ENCODE results near the gene SFSWAP. TPM values are rescaled to one million over a fixed set of nuclear protein-coding genes. Genes with fewer than 3 reads are reported as not detected.
"Not testable (repeated sequence)": the region's sequence is repeated elsewhere in the genome, so short reads cannot be mapped to it uniquely, and the experiment has no call there.

SFSWAP gene
- total and polyA plus RNA-seq, 3 donors from 2014 or later = 37.7 to 68.4 (median 62.4) TPM

DNA sequence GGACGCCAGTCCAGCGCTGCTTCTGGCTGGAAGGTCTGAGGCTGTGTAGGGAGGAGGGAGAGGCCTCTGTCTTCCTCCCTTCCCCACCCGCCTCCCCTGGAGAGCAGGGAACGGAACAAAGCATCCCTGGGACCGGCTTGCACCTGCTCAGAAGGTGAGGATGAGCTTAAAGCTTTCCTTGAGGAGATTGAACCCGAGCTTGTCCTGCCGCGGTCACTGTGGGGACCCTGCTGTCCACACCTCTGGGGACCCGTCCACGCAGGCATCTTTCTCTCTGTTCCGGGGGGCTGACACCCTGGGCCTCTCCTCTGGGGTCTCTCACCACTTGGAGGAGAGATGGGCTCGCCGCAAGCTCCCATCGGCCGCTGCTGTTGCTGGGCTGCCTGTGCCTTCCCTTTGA, 33.2 kb upstream of the SFSWAP start:
- H3K27ac ChIP-seq = no peak overlapping the region
- 89 to 91% methylated on average over 9 to 15 of the region's 15 CpGs for WGBS, 2 donors
- no peaks in the 10 kb centered on the region for H3K27me3 ChIP-seq
- H3K9me3 ChIP-seq = no peaks in the 10 kb centered on the region
- intact Hi-C loops (cut with DNase I; ENCODE audit: low total_unique reads) = no loop called here
- TF ChIP-seq POLR2A (IDR thresholded peaks at IDR 0.05) = no peak
- TF ChIP-seq, protein P1, sequence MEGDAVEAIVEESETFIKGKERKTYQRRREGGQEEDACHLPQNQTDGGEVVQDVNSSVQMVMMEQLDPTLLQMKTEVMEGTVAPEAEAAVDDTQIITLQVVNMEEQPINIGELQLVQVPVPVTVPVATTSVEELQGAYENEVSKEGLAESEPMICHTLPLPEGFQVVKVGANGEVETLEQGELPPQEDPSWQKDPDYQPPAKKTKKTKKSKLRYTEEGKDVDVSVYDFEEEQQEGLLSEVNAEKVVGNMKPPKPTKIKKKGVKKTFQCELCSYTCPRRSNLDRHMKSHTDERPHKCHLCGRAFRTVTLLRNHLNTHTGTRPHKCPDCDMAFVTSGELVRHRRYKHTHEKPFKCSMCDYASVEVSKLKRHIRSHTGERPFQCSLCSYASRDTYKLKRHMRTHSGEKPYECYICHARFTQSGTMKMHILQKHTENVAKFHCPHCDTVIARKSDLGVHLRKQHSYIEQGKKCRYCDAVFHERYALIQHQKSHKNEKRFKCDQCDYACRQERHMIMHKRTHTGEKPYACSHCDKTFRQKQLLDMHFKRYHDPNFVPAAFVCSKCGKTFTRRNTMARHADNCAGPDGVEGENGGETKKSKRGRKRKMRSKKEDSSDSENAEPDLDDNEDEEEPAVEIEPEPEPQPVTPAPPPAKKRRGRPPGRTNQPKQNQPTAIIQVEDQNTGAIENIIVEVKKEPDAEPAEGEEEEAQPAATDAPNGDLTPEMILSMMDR (IDR thresholded peaks at IDR 0.05) = no peak
- no peaks in the 10 kb centered on the region for H3K4me1 ChIP-seq
- no peak overlapping the region for H3K4me3 ChIP-seq
- DNase-seq = no peak
- no peaks in the 10 kb centered on the region for H3K36me3 ChIP-seq (ENCODE audit: low read depth, missing control alignments)

DNA sequence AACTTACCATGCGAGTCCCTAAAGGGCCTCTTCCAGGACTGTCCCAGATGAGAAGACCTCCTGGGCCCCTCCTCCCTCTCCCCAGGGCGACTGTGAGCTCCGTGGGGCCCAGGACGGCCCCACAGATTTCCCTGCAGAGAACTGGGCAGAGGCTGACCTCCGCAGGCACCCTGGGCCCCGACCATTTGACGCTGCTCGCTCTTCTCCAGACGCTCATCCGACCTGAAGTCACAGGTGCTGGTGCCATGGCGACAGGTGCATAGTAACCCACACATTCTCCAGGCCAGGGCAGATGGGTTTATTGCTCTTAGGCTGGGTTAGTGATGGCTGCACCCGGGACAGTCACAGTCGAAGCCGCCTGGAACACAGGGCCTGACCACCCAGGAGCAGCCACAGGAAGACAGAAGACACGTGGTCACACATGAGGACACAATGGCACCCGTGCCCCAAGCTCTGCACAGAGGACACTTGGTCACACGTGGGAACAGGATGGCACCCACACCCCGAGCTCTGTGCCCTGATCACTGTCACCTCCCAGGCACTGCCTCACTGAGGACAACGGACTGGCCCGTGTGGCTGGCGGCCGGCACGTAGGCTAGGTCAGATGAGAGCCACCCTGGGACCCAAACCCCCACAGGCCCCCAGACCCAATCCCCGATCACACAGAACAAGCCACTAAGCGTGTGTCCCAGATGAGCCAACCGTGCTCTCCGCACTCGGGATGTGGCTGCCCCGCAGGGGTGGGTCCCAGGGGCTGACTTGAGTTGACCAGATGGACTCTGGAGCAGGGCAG, 32.3 kb upstream of the SFSWAP start:
- H3K27ac ChIP-seq; H3K4me1 ChIP-seq; H3K36me3 ChIP-seq (ENCODE audit: low read depth, missing control alignments); H3K27me3 ChIP-seq; H3K9me3 ChIP-seq; intact Hi-C loops (cut with DNase I; ENCODE audit: low total_unique reads); H3K4me3 ChIP-seq; DNase-seq: not testable (repeated sequence)
- WGBS, 2 donors = 82% methylated on average over 28 of the region's 29 CpGs; no CpG with 5 or more reads in 1 of the 2 donors

DNA sequence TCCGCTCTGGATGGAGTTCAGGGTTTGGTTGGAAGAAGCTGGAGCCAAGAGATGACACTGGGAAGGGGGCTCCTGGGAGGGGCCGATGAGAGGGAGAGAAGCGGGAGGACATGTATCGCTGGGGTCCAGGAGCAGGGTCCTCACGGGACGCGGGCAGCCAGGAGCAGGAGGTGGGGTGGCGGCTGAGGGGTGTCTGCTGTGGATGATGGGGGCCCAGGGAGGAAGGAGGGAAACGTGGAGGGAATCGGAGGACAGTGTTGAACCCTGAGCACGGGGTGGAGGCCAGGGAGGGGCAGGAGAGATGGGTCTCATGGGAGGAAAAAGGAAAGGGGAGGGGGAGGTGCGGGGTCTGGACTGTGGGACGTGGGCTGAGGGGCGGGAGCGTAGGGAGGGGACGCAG, 31.7 kb upstream of the SFSWAP start:
- DNase-seq; H3K4me1 ChIP-seq; H3K9me3 ChIP-seq; H3K27ac ChIP-seq; H3K36me3 ChIP-seq (ENCODE audit: low read depth, missing control alignments); H3K27me3 ChIP-seq; intact Hi-C loops (cut with DNase I; ENCODE audit: low total_unique reads); H3K4me3 ChIP-seq: not testable (repeated sequence)
- WGBS, 2 donors = 77 to 100% methylated on average over 1 to 7 of the region's 16 CpGs

DNA sequence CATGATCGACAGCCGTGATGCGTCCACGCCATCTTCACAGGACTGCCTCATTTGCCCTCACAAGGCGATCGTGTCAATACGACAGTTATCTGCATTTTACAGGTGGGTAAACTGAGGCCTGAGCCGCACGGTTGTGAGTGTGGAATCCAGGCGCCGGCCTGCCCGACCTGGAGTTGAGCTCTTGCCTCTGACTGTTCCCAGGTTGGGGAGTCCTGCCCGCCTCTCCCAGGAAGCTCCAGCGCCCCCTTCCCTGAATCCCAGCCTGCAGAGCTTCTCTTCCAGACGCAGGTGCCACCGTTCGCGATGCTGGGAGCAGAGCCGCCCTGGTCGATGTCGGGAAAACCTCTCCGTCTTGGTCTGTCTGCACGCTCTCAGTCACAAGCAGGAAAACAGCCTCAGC, 31.1 kb upstream of the SFSWAP start:
- DNase-seq; H3K27me3 ChIP-seq; H3K36me3 ChIP-seq (ENCODE audit: low read depth, missing control alignments); H3K9me3 ChIP-seq; intact Hi-C loops (cut with DNase I; ENCODE audit: low total_unique reads); H3K27ac ChIP-seq; H3K4me3 ChIP-seq; H3K4me1 ChIP-seq: not testable (repeated sequence)
- WGBS, 2 donors = 70% methylated on average over 2 of the region's 23 CpGs; no CpG with 5 or more reads in 1 of the 2 donors

GRCh38 chr12:131680392-131681256, 30.3 kb upstream of the SFSWAP start:
- H3K27me3 ChIP-seq; intact Hi-C loops (cut with DNase I; ENCODE audit: low total_unique reads); H3K27ac ChIP-seq; H3K4me3 ChIP-seq; H3K9me3 ChIP-seq; H3K4me1 ChIP-seq; DNase-seq; H3K36me3 ChIP-seq (ENCODE audit: low read depth, missing control alignments): not testable (repeated sequence)
- 66 to 73% methylated on average over 11 to 16 of the region's 18 CpGs for WGBS, 2 donors

GRCh38 chr12:131681257-131681620, 29.7 kb upstream of the SFSWAP start:
- Histone ChIP-seq H3K9me3 (no peaks in the 10 kb centered on the region), H3K36me3 (ENCODE audit: low read depth, missing control alignments) (no peaks in the 10 kb centered on the region), H3K27ac (no peak overlapping the region), H3K4me1 (no peaks in the 10 kb centered on the region), H3K4me3 (no peak overlapping the region), H3K27me3 (no peaks in the 10 kb centered on the region)
- TF ChIP-seq, protein P1 (IDR thresholded peaks at IDR 0.05) = no peak
- TF ChIP-seq POLR2A (IDR thresholded peaks at IDR 0.05) = no peak
- 75 to 80% methylated on average over 5 of the region's 5 CpGs for WGBS, 2 donors
- intact Hi-C loops (cut with DNase I; ENCODE audit: low total_unique reads) = no loop called here
- DNase-seq = no peak

DNA sequence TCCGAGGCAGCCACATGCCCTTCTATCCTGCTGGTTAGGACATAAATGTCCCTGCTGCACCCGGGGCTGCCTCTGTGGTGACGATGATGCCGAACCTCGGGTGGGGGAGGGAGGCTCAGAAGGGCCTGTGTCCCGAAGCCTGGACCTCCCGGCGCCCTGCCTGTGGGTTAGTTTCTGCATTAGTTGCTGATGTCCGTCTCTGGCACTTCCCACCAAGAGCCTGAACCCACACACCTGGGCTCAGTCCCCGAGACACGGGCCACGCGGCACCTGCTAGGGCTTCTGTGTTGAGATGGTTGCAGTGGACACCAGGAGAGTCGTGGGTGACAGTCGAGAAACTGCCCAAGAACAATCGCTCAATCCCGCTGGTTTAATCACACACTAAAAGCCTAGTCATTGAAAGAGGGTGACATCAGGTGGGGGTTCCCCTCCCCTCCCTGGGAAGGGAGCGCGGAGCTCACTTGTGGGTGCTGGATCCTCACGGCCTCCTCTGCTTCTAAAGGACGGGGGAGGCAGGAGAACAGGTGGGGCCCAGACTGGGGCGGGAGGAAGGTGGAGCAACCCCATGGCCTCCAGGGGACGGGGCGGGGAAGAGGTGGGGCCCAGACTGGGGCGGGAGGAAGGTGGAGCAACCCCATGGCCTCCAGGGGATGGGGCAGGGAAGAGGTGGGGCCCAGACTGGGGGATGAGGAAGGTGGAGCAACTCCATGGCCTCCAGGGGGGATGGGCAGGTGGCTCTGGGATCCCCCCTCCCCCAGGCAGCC, 29.0 kb upstream of the SFSWAP start:
- DNase-seq; intact Hi-C loops (cut with DNase I; ENCODE audit: low total_unique reads); H3K36me3 ChIP-seq (ENCODE audit: low read depth, missing control alignments); H3K9me3 ChIP-seq; H3K27me3 ChIP-seq; H3K4me1 ChIP-seq; H3K4me3 ChIP-seq; H3K27ac ChIP-seq: not testable (repeated sequence)
- 51 to 56% methylated on average over 8 to 22 of the region's 25 CpGs for WGBS, 2 donors

All from testis (tissue), 3 donors.